ENCODE measurements around the gene NUP50.
"Not testable (repeated sequence)": the region's sequence is repeated elsewhere in the genome, so short reads cannot be mapped to it uniquely, and the experiment has no call there.

Gene NUP50

GRCh38 chr22:45172881-45173585 is 9.3 kb downstream of the NUP50 start:
- no peaks in the 10 kb centered on the region for H3K27me3 Mint-ChIP-seq
- no peak for DNase-seq
- no peaks in the 10 kb centered on the region for H3K9me3 Mint-ChIP-seq
- H3K4me3 Mint-ChIP-seq = peak overlapping the region; percentile 6
- H3K27ac Mint-ChIP-seq = peak overlapping the region; percentile 86
- H3K4me1 Mint-ChIP-seq (ENCODE audit: low read depth) = peaks cover 85% of the 10 kb centered on the region
- peaks cover 98% of the 10 kb centered on the region for H3K36me3 Mint-ChIP-seq (ENCODE audit: low read depth)

GRCh38 chr22:45179276-45180049 is 15.7 kb downstream of the NUP50 start:
- H3K9me3 Mint-ChIP-seq = no peaks in the 10 kb centered on the region
- peak overlapping the region; percentile 85 for H3K27ac Mint-ChIP-seq
- no peak overlapping the region for H3K4me3 Mint-ChIP-seq
- H3K27me3 Mint-ChIP-seq = no peaks in the 10 kb centered on the region
- peaks cover 99% of the 10 kb centered on the region for H3K36me3 Mint-ChIP-seq (ENCODE audit: low read depth)
- no peak for DNase-seq
- peaks cover 65% of the 10 kb centered on the region for H3K4me1 Mint-ChIP-seq (ENCODE audit: low read depth)

- H3K27me3 Mint-ChIP-seq = no peaks in the 10 kb centered on the region
- H3K4me3 Mint-ChIP-seq = no peak overlapping the region
- no peak for DNase-seq
- H3K4me1 Mint-ChIP-seq (ENCODE audit: low read depth) = peaks cover 64% of the 10 kb centered on the region
- peaks cover 99% of the 10 kb centered on the region for H3K36me3 Mint-ChIP-seq (ENCODE audit: low read depth)
- H3K27ac Mint-ChIP-seq = peak overlapping the region; percentile 85
- H3K9me3 Mint-ChIP-seq = no peaks in the 10 kb centered on the region
Observed at GRCh38 chr22:45180146-45180679, 16.5 kb downstream of the NUP50 start.

GRCh38 chr22:45181240-45181639 is 17.5 kb downstream of the NUP50 start:
- Mint-ChIP-seq H3K9me3 (no peaks in the 10 kb centered on the region), H3K4me1 (ENCODE audit: low read depth) (peaks cover 64% of the 10 kb centered on the region)

GRCh38 chr22:45181766-45182165 is 18.0 kb downstream of the NUP50 start:
- DNase-seq = no peak
- Mint-ChIP-seq H3K4me3 (no peak overlapping the region), H3K36me3 (ENCODE audit: low read depth) (peaks cover 98% of the 10 kb centered on the region), H3K27me3 (no peaks in the 10 kb centered on the region), H3K27ac (peak overlapping the region; percentile 77), H3K9me3 (no peaks in the 10 kb centered on the region), H3K4me1 (ENCODE audit: low read depth) (peaks cover 62% of the 10 kb centered on the region)

More at GRCh38 chr22:45181240-45181639, 17.5 kb downstream of the NUP50 start:
- Mint-ChIP-seq H3K27me3 (no peaks in the 10 kb centered on the region), H3K4me3 (no peak overlapping the region), H3K27ac (peak overlapping the region; percentile 77), H3K36me3 (ENCODE audit: low read depth) (peaks cover 99% of the 10 kb centered on the region)
- no peak for DNase-seq

GRCh38 chr22:45183974-45184373 is 20.2 kb downstream of the NUP50 start:
- H3K9me3 Mint-ChIP-seq = no peaks in the 10 kb centered on the region
- H3K27ac Mint-ChIP-seq = peak overlapping the region; percentile 52
- peaks cover 49% of the 10 kb centered on the region for H3K4me1 Mint-ChIP-seq (ENCODE audit: low read depth)
- no peak overlapping the region for H3K4me3 Mint-ChIP-seq
- no peaks in the 10 kb centered on the region for H3K27me3 Mint-ChIP-seq
- no peak for DNase-seq
- H3K36me3 Mint-ChIP-seq (ENCODE audit: low read depth) = peaks cover 98% of the 10 kb centered on the region

- peak overlapping the region; percentile 74 for H3K27ac Mint-ChIP-seq
- no peak for DNase-seq
- peaks cover 33% of the 10 kb centered on the region for H3K4me1 Mint-ChIP-seq (ENCODE audit: low read depth)
- H3K36me3 Mint-ChIP-seq (ENCODE audit: low read depth) = peaks cover 80% of the 10 kb centered on the region
- H3K4me3 Mint-ChIP-seq = no peak overlapping the region
- no peaks in the 10 kb centered on the region for H3K27me3 Mint-ChIP-seq
- H3K9me3 Mint-ChIP-seq = no peaks in the 10 kb centered on the region
Observed at GRCh38 chr22:45185718-45186514, 22.2 kb downstream of the NUP50 start.

GRCh38 chr22:45187891-45188290 is 24.2 kb downstream of the NUP50 start:
- DNase-seq = no peak
- Mint-ChIP-seq H3K9me3 (no peaks in the 10 kb centered on the region), H3K27ac (peak overlapping the region; percentile 5), H3K4me1 (ENCODE audit: low read depth) (peaks cover 21% of the 10 kb centered on the region), H3K36me3 (ENCODE audit: low read depth) (peaks cover 64% of the 10 kb centered on the region), H3K27me3 (no peaks in the 10 kb centered on the region), H3K4me3 (no peak overlapping the region)

- Mint-ChIP-seq H3K27ac (peak overlapping the region; percentile 4), H3K36me3 (ENCODE audit: low read depth) (peaks cover 56% of the 10 kb centered on the region), H3K4me3 (no peak overlapping the region), H3K4me1 (ENCODE audit: low read depth) (peaks cover 21% of the 10 kb centered on the region), H3K9me3 (no peaks in the 10 kb centered on the region), H3K27me3 (no peaks in the 10 kb centered on the region)
- no peak for DNase-seq
Observed at GRCh38 chr22:45188779-45189178, 25.1 kb downstream of the NUP50 start.

GRCh38 chr22:45190202-45190872 is 26.6 kb downstream of the NUP50 start:
- Mint-ChIP-seq H3K27me3 (no peaks in the 10 kb centered on the region), H3K4me1 (ENCODE audit: low read depth) (peaks cover 13% of the 10 kb centered on the region), H3K27ac (no peak overlapping the region), H3K36me3 (ENCODE audit: low read depth) (peaks cover 40% of the 10 kb centered on the region), H3K4me3 (no peak overlapping the region), H3K9me3 (no peaks in the 10 kb centered on the region)
- no peak for DNase-seq

- DNase-seq; H3K4me1 Mint-ChIP-seq (ENCODE audit: low read depth); H3K27ac Mint-ChIP-seq; H3K4me3 Mint-ChIP-seq; H3K9me3 Mint-ChIP-seq; H3K27me3 Mint-ChIP-seq: not testable (repeated sequence)
- peaks cover 40% of the 10 kb centered on the region for H3K36me3 Mint-ChIP-seq (ENCODE audit: low read depth)
Observed at GRCh38 chr22:45191746-45192145, 28.0 kb downstream of the NUP50 start.

GRCh38 chr22:45192701-45193187 is 29.0 kb downstream of the NUP50 start:
- no peak for DNase-seq
- Mint-ChIP-seq H3K4me1 (ENCODE audit: low read depth) (no peaks in the 10 kb centered on the region), H3K27ac (no peak overlapping the region), H3K9me3 (no peaks in the 10 kb centered on the region), H3K27me3 (no peaks in the 10 kb centered on the region), H3K4me3 (no peak overlapping the region), H3K36me3 (ENCODE audit: low read depth) (peaks cover 36% of the 10 kb centered on the region)

- Mint-ChIP-seq H3K9me3 (no peaks in the 10 kb centered on the region), H3K27ac (no peak overlapping the region), H3K27me3 (no peaks in the 10 kb centered on the region), H3K4me3 (no peak overlapping the region), H3K4me1 (ENCODE audit: low read depth) (no peaks in the 10 kb centered on the region), H3K36me3 (ENCODE audit: low read depth) (peaks cover 40% of the 10 kb centered on the region)
- DNase-seq = no peak
Observed at GRCh38 chr22:45194686-45195085, 31.0 kb downstream of the NUP50 start.

- DNase-seq = no peak
- H3K9me3 Mint-ChIP-seq = no peaks in the 10 kb centered on the region
- H3K4me3 Mint-ChIP-seq = no peak overlapping the region
- no peaks in the 10 kb centered on the region for H3K27me3 Mint-ChIP-seq
- H3K4me1 Mint-ChIP-seq (ENCODE audit: low read depth) = no peaks in the 10 kb centered on the region
- peaks cover 47% of the 10 kb centered on the region for H3K36me3 Mint-ChIP-seq (ENCODE audit: low read depth)
- H3K27ac Mint-ChIP-seq = no peak overlapping the region
Observed at GRCh38 chr22:45195616-45196015, 31.9 kb downstream of the NUP50 start.
